Thoracic aorta (tissue), 2 donors: ENCODE data around the gene CTSH. TPM values are rescaled to one million over a fixed set of nuclear protein-coding genes. Genes with fewer than 3 reads are reported as not detected.

ENCODE experiments used
- ATAC-seq: fragments of 150-250 bp; one replicate; pipeline ENCODE4 v1.8.0; 2017; ENCODE audit warnings: low read depth; ENCODE audit not compliant: insufficient number of reproducible peaks, low FRiP score
- DNase-seq: peaks from one replicate; pipeline ENCODE4 v3.0.0-alpha.2; 2020; ENCODE audit warnings: low spot score
- H3K27ac ChIP-seq, 2 donors: fragments of 200-600 bp; sonication (generic); 1 replicate in 1 of 2; 2 replicates in 1 of 2; pipeline ENCODE4 v1.5.1; 2016; ENCODE audit warnings: mild to moderate bottlenecking in 2 of 2, moderate library complexity in 2 of 2
- H3K27me3 ChIP-seq: fragments of 200-600 bp; sonication (generic); replicated peaks from 2 replicates; pipeline ENCODE4 v1.6.0; 2016; ENCODE audit warnings: mild to moderate bottlenecking; ENCODE audit not compliant: insufficient read depth
- H3K36me3 ChIP-seq: fragments of 200-600 bp; sonication (generic); one replicate; pipeline ENCODE4 v1.5.1; 2016
- H3K4me1 ChIP-seq, 2 donors: fragments of 200-600 bp; sonication (generic); 1 replicate in 1 of 2; 2 replicates in 1 of 2; pipeline versions ENCODE4 v1.5.1 to v1.6.0; 2016; ENCODE audit warnings: low read depth in 2 of 2, mild to moderate bottlenecking in 1 of 2; ENCODE audit not compliant: control insufficient read depth in 1 of 2
- H3K4me3 ChIP-seq: fragments of 200-600 bp; sonication (generic); 2 replicates; pipeline ENCODE4 v1.5.1; 2016; ENCODE audit warnings: mild to moderate bottlenecking
- H3K9me3 ChIP-seq: fragments of 200-600 bp; sonication (generic); 2 replicates; pipeline ENCODE4 v1.5.1; 2016
- total RNA-seq, 2 donors: library from RNA; depleted of rRNA; stranded (reverse); fragments of >200 nt; gene quantifications; one replicate each; pipeline versions ENCODE4 v1.1.0 to v1.2.3, GENCODE V29; 2016
- TF ChIP-seq, protein P1 (sequence below): fragments of 200-600 bp; sonication (generic); IDR thresholded peaks from one replicate; pipeline ENCODE4 v1.5.1; 2019; ENCODE audit warnings: antibody characterized with exemption

Gene CTSH, protein sequence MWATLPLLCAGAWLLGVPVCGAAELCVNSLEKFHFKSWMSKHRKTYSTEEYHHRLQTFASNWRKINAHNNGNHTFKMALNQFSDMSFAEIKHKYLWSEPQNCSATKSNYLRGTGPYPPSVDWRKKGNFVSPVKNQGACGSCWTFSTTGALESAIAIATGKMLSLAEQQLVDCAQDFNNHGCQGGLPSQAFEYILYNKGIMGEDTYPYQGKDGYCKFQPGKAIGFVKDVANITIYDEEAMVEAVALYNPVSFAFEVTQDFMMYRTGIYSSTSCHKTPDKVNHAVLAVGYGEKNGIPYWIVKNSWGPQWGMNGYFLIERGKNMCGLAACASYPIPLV
- total RNA-seq = 100 to 1,000 TPM; 136 to 149 TPM

- Histone ChIP-seq H3K27me3 (no peaks in the 10 kb centered on the region), H3K4me3 (peak within 1 kb of the TSS; percentile 90), H3K9me3 (no peaks in the 10 kb centered on the region), H3K4me1 (peaks cover 0 to 20% of the 10 kb centered on the region in 2 donors), H3K36me3 (no peaks in the 10 kb centered on the region), H3K27ac (peak within 1 kb of the TSS in 1 of 2 donors; percentile 16)
- ATAC-seq (peak; percentile 70), DNase-seq (no peak)
- TF ChIP-seq, protein P1, sequence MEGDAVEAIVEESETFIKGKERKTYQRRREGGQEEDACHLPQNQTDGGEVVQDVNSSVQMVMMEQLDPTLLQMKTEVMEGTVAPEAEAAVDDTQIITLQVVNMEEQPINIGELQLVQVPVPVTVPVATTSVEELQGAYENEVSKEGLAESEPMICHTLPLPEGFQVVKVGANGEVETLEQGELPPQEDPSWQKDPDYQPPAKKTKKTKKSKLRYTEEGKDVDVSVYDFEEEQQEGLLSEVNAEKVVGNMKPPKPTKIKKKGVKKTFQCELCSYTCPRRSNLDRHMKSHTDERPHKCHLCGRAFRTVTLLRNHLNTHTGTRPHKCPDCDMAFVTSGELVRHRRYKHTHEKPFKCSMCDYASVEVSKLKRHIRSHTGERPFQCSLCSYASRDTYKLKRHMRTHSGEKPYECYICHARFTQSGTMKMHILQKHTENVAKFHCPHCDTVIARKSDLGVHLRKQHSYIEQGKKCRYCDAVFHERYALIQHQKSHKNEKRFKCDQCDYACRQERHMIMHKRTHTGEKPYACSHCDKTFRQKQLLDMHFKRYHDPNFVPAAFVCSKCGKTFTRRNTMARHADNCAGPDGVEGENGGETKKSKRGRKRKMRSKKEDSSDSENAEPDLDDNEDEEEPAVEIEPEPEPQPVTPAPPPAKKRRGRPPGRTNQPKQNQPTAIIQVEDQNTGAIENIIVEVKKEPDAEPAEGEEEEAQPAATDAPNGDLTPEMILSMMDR = no peak
Observed at GRCh38 chr15:78944669-78945407, at the start of gene CTSH. Gene CTSH (minus strand): TSS chr15:78945046. CDS start chr15:78944981, 65 bp downstream.

DNA sequence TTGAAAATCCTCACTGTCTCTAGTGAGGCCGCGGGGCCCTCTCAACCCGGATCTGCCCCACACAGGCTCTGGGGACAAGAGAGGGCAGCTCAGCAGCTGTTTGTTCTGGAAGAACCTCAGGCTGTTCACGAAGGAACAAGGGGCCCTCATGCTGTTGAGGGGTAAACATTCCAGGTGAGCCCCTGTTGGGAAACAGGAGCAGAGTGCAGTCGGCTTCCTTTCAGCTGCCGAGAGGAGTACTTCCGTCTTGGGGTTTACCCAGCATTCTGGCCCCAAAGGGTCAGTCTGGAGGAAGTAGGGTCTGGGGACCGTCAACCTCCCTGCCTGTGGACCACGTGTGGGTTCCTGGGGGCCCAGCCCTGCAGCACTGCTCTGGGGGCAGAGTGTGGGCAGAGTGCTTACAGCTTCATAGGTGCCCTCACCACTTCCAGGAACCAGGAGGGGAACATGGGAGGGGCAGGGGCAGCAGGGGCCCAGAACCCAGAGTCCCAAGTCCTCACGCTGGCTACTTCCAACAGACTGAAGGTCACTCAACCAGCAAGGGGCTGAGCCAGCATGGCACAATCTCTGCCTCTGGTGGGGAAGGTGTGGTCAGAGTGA lies 49.2 kb upstream of the CTSH start:
- Histone ChIP-seq H3K27me3 (no peaks in the 10 kb centered on the region), H3K27ac (no peak overlapping the region), H3K4me3 (no peak overlapping the region), H3K4me1 (peaks cover 2% of the 10 kb centered on the region in 2 donors), H3K9me3 (no peaks in the 10 kb centered on the region), H3K36me3 (no peaks in the 10 kb centered on the region)
- DNase-seq (no peak), ATAC-seq (no peak)
- TF ChIP-seq, protein P1 = no peak

DNA sequence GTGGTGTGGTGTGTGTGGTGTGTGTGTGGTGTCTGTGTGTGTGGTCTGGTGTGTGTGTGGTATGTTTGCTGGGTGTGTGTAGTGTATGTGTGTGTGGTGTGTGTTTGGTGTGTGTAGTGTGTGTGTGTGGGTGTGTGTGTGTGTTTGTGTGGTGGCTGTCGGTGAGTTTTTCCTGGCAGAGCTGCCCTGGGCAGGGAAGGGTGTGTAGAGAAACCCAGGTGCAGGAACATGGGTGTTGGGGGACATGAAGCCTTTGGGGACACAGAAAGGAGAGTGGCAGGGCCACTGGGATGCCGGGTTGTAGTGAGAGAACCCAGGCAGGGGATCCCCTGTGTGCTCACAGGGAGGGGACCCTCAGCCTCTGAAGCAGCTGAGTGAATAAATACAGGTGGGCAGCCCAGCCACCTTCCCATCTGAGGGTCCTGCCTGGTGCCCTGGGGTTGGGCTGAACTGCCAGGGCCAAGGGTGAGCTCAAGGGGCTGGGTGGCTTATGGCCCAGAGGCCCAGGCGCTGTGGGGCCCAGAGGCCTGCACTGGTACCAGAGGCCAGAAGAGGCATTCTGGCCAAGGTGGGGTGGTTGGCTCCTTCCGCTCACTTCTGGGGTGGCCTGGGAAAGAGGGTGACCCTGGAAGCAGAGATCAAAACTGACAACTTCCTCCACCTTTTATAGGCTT lies 48.5 kb upstream of the CTSH start:
- no peak overlapping the region for H3K27ac ChIP-seq
- ATAC-seq = no peak
- DNase-seq = no peak
- TF ChIP-seq, protein P1 = no peak
- no peaks in the 10 kb centered on the region for H3K9me3 ChIP-seq
- H3K27me3 ChIP-seq = no peaks in the 10 kb centered on the region
- no peaks in the 10 kb centered on the region for H3K36me3 ChIP-seq
- H3K4me1 ChIP-seq = peaks cover 7% of the 10 kb centered on the region in 2 donors
- H3K4me3 ChIP-seq = no peak overlapping the region

- DNase-seq (no peak), ATAC-seq (no peak)
- peaks cover 11% of the 10 kb centered on the region in 2 donors for H3K4me1 ChIP-seq
- H3K4me3 ChIP-seq = no peak overlapping the region
- H3K27ac ChIP-seq = no peak overlapping the region
- no peaks in the 10 kb centered on the region for H3K9me3 ChIP-seq
- TF ChIP-seq, protein P1 = no peak
- H3K27me3 ChIP-seq = no peaks in the 10 kb centered on the region
- H3K36me3 ChIP-seq = no peaks in the 10 kb centered on the region
Observed at GRCh38 chr15:78992416-78993256, 47.8 kb upstream of the CTSH start.
